Brain microvascular endothelial cell (primary cell): Measurements from ENCODE around the gene ZNF407.

Experiments used
- DNase-seq: peaks from one replicate; pipeline ENCODE4 v3.0.0-alpha.2; 2020
- H3K27ac ChIP-seq: fragments of 250-450 bp; sonication (Bioruptor Pico); 2 replicates; pipeline ENCODE4 v1.5.1; 2020; ENCODE audit warnings: mild to moderate bottlenecking, moderate library complexity
- H3K27me3 ChIP-seq: fragments of 250-450 bp; sonication (Bioruptor Pico); replicated peaks from 2 replicates; pipeline ENCODE4 v1.5.1; 2020; ENCODE audit warnings: mild to moderate bottlenecking
- H3K36me3 ChIP-seq: fragments of 250-450 bp; sonication (Bioruptor Pico); replicated peaks from 2 replicates; pipeline ENCODE4 v1.5.1; 2020; ENCODE audit warnings: mild to moderate bottlenecking
- H3K4me3 ChIP-seq: 2 replicates; pipeline ENCODE4 v1.5.1; 2011; ENCODE audit warnings: low read depth, mild to moderate bottlenecking, control low read depth, low read length, moderate library complexity
- in situ Hi-C: cut with HindIII; loops from 2 replicates; pipeline ENCODE4 v1.10.0; 2017; ENCODE audit warnings: low sequenced_read_pairs, low pct_ligation_motif_present
- TF ChIP-seq, protein P1 (sequence below): IDR thresholded peaks from 2 replicates; pipeline ENCODE4 v1.5.1; 2011; ENCODE audit warnings: low read depth, mild to moderate bottlenecking, moderate library complexity, low read length, control low read depth, inconsistent platforms; ENCODE audit errors: missing control alignments

ZNF407 gene

DNA sequence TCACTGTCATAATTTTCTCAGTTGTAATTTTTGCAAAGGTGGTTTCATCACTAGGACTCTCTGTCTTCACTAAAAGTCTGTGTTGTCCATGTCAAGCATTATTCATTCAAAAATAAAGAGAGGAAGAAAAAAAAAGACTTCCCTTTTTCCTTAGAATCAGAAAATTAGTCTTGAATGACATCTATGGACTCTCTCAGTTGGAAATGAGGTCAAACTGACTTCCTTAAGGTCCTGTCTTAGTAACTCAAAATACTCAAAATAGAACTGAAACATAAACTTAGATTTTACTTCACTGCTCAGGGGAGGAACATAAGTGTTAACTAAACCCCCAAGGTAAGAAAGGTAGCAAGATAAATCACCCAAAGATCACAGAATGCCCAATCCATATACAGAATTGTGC, 2.2 kb upstream of the ZNF407 start:
- Histone ChIP-seq H3K36me3 (no peaks in the 10 kb centered on the region), H3K27me3 (no peaks in the 10 kb centered on the region), H3K27ac (no peak overlapping the region), H3K4me3 (no peak overlapping the region)
- in situ Hi-C loops = no loop called here
- TF ChIP-seq, protein P1, sequence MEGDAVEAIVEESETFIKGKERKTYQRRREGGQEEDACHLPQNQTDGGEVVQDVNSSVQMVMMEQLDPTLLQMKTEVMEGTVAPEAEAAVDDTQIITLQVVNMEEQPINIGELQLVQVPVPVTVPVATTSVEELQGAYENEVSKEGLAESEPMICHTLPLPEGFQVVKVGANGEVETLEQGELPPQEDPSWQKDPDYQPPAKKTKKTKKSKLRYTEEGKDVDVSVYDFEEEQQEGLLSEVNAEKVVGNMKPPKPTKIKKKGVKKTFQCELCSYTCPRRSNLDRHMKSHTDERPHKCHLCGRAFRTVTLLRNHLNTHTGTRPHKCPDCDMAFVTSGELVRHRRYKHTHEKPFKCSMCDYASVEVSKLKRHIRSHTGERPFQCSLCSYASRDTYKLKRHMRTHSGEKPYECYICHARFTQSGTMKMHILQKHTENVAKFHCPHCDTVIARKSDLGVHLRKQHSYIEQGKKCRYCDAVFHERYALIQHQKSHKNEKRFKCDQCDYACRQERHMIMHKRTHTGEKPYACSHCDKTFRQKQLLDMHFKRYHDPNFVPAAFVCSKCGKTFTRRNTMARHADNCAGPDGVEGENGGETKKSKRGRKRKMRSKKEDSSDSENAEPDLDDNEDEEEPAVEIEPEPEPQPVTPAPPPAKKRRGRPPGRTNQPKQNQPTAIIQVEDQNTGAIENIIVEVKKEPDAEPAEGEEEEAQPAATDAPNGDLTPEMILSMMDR = no peak
- DNase-seq = no peak

DNA sequence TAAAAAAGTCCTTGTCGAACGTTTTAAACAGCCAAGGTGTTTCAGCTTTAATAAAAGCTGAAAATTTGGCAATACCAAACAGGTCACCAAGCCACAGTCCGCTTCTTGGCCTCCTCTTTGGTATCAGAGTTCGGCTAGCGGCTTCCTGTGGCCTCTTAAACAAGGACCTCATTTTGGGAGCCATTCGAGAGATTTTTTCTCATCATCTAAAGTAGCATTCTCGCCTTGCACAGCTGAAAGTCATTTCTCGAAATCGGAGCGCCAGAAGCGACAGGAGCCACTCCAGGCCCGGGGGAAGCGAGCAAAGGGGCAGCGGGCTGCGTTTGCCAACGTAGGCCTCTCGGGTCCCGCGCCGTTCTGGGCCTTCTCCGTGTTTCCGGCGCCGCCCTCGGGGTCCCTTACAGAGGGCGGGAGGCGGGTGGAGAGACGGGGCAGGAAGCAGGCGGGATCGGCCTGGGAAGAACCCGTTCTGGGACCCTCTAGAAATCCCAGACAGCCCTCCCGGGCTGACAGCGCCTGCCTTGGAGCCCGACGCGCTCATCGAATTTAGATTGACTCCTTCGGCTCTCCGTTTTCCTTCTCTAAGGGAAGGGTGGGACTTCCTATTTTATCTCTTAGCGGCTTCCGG, 522 bp upstream of the ZNF407 start:
- in situ Hi-C loops = no loop called here
- H3K27ac ChIP-seq = peak overlapping the region; percentile 98
- DNase-seq = peak; percentile 42
- TF ChIP-seq, protein P1 = no peak
- H3K36me3 ChIP-seq = no peaks in the 10 kb centered on the region
- H3K4me3 ChIP-seq = peak overlapping the region; percentile 91
- H3K27me3 ChIP-seq = no peaks in the 10 kb centered on the region

DNA sequence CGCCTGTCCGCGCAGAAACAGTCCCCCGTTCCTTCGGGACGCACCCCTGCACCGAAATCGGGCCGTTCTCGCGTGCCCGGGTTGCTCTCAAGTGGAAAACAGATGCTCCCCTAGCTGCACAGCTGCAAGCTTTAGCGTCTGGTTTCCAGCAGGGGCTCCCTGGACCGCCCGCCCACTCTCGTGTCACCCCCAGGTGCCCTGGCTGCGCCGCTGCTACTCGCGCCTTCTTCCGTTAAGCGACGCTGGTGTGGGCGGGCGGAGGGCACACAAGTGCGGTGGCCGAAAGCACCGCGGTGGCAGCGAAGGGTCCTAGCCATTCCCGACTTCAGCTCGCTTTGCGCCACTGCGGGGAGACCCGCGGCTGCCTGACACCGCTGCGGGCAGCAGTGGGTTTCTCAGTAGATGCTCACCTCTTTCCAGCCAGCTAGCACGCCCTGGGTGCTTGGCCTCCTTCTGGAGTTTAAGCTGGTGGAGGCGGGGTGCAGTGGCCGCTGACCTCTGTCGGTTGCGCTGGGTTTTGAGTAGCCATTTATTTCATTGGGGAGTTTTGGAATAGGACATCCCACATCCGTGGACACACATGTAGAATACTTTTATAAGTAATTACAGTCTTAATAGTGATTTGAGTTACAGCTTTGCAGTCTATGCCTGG, 806 bp downstream of the ZNF407 start:
- TF ChIP-seq, protein P1 = peak; percentile 39
- H3K36me3 ChIP-seq = no peaks in the 10 kb centered on the region
- H3K4me3 ChIP-seq = peak overlapping the region; percentile 91
- peak overlapping the region; percentile 98 for H3K27ac ChIP-seq
- in situ Hi-C loops = no loop called here
- H3K27me3 ChIP-seq = no peaks in the 10 kb centered on the region
- peak; percentile 18 for DNase-seq

GRCh38 chr18:74604361-74604760, 6.7 kb downstream of the ZNF407 start:
- Histone ChIP-seq H3K27me3 (no peaks in the 10 kb centered on the region), H3K27ac (no peak overlapping the region), H3K4me3 (no peak overlapping the region), H3K36me3 (no peaks in the 10 kb centered on the region)
- in situ Hi-C loops = no loop called here
- TF ChIP-seq, protein P1 = no peak
- DNase-seq = no peak

DNA sequence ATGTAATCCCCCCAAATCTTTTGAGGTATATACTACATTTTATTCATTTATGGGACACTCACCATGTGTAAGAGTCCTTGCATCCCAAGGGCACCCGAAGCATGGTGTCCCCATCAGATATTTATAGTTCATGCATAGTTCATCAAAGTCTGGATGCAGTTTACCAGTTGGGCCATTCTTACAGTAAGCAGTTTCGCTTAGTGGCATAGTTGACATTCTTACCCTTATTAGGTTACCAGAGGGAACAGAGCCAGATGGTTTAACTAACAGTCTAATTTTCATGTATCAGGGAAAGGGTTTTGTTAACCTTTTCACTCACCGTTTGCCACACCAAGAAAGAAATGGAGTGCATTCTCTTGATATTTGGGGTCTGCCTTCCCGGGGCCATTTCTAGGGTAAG, 7.1 kb downstream of the ZNF407 start:
- no peak overlapping the region for H3K4me3 ChIP-seq
- H3K27me3 ChIP-seq = no peaks in the 10 kb centered on the region
- TF ChIP-seq, protein P1 = no peak
- no peaks in the 10 kb centered on the region for H3K36me3 ChIP-seq
- DNase-seq = peak; percentile 22
- in situ Hi-C loops = no loop called here
- no peak overlapping the region for H3K27ac ChIP-seq
